Amniotic epithelial cell (primary cell): ENCODE results near the gene ARNT2.

Experiments used
- DNase-seq: peaks from one replicate; pipeline ENCODE4 v3.0.0-alpha.2; 2010; ENCODE audit warnings: low read depth

ARNT2 gene

DNA sequence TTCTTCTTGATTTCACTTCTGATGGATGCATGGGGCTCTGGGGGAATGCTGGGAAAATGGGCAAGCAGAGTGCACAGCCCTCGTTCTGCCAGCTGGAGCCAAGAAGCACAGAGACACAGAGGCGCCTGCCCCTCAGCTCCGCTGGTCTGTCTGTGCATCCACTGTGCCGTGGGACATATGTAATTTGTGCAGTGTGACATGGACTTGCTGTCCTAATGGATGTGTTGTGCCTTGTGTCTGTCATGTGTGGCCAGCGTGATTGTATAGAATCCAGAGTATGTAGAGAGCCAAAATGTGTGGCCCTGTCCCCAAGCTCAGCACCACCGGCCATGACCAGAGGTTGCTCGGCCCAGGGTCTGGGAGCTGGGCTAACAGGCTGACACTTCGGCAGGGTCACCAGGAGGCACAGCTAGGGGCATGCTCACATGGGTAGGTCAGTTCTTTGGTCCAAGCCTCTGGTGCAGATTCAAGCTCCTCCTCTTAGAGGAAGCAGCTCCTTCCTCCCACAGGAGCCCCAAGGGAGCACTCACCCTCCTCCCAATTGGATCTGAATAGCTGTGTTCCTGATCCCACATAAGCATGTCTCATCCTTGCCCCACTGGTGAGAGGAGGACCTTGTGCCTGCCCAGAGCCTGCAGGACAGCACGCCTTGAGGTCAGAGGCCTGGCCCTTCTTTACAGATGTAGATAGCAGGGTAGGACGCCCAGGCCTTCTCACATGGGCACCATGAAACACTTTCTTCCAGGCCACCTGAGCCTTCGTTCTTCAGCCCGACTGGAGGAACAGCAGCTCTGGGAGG, 190.1 kb downstream of the ARNT2 start:
- no peak for DNase-seq

DNA sequence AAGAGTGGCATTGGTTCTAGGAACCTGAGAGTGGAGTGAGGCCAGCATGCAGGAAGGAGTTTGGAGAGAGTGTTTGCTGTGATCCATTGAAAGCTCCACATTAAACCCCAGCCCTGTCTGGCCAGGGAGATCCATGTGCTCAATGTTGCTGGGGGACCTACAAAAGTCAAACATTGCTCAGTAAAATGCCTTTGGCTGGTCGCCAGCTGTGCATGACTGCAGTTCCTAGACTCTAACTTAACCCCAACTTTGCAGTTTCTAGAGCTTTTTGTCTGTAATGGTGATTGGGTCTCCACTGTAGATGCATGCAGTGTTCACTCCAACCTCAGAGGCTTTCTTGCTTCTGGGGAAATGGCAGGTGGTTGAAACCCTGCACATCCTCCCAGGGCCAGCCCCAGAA, 191.2 kb downstream of the ARNT2 start:
- DNase-seq = no peak

DNA sequence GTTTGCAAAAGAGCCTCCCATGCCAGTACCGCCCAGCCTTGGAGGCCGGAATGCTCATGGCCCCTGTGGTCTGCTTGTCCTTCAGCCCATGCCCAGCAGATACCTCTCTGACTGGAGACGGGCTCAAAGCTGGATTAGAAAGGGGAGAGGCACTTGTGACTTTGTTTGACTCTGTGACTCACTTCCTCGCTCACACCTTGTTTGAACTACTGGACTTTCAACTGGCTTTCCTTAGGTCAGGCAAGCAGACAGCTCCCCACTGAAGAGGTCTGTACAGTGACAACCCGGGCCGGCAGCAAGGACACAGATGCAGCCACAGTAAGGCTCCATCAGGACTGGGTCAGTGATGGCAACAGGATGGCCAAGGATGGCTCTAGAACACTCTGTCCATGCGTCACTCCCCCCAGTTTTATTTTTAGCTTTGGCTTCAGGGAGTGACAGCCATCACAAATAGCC, 192.4 kb downstream of the ARNT2 start:
- no peak for DNase-seq

DNA sequence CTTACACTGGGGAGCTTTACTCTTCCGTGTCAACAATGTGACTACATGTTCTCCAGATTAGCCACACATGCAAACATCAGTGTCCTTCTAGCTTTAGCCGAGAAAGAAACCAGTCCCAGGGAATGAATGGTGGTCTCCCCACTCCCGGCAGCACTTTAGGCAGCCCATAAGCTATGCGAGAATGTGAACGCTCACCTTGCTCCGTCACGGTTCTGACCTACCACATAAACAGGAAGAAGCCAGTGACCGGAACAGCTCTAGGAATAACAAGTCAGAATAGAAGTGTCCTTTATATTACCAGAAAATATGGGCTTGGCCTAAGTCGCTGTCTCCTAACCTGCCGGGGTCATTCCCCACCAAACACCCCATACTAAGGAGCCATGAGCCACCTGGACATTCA, 192.9 kb downstream of the ARNT2 start:
- no peak for DNase-seq

DNA sequence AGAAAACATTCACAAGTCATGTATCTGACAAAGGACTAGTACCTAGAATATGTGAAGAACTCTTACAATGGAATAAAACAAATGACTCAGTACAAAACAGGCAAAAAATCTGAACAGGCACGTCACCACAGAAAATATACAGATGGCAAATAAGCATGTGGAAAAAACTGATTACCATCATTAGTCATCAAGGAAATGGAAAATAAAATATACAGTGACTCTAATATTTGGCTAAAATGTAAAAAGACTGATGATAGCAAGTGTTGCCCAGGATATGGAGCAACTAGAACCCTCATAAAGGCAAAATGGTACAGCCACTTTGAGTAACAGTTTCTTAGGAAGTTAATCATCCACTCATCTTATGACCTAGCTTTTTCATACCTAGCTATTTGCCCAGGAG, 195.2 kb downstream of the ARNT2 start:
- peak; percentile 71 for DNase-seq

DNA sequence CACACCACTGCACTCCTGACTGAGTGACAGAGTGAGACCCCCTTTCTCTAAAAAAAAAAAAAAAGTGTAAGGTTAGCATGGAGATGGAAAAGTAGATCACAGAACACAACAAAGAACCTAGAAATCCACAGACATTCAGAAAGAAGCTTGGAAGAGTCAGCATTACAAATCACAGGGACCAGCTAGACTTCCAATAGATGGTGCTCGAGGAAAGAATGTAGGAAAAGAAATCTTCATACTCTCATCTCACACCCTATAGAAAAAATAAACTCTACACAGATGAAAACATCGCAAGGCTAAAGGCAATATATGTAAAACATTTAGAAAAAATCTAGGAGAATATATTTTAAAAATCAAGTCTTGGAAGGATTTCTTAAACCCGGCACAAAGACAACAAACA, 196.4 kb downstream of the ARNT2 start:
- DNase-seq = no peak

DNA sequence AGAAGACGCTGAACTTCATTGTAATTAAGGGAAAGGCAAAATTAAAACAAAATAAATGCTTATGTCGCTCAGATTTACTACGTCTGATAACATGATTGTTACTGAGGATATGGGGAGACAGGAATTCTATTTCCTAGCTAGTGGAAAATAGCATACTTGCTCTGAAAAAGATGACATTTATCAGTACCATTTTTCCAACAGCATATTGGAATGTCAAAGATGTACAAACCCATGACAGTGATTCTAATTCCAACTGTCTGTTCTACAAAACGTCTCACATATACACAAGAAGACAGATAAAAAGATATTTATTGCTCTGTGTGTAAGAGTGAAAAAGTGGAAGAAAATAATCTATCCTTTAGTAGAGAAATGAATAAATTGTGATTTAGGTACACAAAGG, 197.1 kb downstream of the ARNT2 start:
- DNase-seq = no peak

DNA sequence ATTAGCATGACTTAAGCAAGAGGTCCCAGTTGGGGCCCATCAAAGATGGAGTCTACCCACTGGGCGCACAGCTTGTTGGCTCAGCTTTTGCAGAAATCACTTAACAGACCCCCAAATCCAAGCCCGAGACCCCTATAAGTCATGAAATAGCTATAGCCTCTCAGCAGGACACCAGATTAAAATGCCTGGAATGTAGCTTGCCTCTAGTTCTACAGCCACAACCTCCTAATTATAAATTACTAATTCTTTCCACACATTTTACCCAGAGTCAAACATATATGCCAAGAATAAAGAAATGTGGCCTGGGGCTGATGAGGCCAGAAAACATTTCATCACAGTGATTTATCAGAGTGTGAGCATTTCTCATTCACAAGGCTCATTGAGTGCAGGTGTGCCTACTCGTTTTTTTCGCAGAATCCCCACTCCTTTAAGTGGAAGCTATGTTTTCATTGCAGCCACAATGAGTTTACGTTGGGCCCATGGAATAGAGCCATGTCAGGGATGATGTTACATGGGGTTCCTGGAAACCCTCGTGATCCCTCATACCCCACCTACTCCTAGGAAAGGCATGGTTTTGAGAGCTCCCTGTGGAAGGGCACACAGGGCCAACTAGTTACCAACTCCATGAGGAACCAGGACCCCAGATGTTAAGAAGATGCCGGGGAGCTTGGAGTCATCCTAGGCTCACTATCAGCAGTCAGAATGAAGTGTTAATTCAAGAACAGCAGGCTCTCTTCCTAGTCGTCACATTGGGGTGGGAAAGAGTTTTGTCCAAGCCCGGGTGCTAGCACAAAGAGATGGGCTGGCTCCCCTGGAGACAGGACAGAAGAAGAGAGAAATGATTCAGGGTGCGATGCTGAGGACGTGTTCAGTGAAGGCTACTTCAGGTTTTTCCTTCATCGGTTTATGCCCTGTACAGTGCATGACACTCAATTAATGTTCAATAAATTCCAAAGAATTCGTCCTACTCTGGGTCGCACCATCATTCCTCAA, 200.7 kb downstream of the ARNT2 start:
- DNase-seq = no peak

DNA sequence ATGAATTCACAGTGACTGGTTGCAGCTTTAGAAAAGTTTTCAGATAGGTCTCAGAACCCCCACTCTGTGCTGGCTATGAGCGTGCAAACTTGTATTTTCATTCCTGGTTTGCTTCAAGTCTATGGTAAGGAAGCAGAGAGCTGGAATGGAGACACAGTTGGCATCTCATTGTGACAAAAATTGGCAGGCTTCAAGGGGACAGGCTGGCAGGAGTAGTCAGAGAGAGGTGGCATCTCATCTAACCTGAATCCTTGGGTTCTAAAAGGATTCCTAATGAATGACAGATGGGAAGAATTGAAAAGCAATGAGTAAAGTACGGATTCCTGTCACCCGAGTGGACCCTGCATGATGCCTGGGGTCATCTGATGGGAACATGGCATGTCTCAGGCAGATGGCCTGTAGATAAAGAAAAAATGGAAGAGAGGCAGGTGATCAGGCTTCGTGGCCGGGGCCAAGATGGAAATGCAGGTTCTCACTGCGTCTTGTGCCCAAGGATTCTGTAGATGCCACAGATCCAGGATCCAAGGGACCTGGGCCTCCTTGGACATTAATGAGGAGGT, 201.5 kb downstream of the ARNT2 start:
- no peak for DNase-seq

DNA sequence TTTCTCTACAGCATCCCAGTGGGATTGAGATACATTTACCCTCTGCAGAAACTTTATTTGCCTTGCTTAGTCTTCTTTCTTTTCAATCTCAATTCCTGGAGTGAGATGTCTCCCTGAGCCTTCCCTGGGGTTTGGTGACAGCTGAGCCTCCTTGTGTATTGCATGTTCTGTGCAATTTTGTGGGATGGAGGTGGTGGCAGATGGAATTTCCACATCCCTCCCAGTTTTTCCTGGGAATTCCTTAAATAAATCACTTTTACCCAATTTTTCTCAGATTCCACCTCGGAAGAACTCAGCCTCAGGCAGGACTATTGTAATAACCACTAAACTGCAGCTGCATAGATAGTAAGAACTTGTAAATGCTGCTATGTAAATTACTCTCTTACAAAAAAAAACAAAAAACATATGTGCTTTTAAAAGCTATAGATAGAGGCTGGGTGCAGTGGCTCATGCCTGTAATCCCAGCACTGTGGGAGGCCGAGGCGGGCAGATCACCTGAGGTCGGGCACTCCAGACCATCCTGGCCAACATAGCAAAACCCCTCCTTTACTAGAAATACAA, 202.4 kb downstream of the ARNT2 start:
- DNase-seq = no peak

DNA sequence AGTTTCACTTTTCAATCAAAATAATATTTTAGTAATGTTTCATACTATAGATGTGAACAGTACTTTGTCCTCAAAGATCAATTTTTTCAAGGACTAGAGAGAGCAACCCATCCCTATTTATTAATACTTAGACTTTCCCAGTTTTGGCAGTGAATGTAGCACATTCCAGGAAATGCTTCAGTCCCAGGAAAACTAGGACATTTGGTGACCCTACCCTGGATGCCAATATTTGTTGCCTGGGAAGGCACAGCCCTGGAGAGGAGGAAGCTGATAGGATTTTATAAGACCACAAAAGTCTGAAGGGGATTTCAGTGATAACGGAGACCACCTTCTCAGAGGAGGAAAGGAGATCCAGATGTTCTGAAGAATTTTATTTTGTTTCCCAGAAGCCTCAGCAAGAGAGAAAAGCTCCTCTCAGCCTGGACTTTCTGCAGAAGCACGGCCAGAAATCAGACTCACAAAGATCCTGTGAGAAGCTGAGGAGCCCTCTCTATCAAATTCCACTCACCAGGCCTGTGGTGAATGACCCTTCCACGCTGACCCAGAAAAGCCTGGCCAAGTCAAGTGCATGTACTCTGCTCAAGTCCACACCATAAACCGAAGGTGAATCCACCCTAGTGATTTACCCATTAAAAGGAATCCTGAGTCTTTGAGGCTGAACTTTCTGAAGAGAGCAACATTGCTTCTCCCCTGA, 203.3 kb downstream of the ARNT2 start:
- no peak for DNase-seq

DNA sequence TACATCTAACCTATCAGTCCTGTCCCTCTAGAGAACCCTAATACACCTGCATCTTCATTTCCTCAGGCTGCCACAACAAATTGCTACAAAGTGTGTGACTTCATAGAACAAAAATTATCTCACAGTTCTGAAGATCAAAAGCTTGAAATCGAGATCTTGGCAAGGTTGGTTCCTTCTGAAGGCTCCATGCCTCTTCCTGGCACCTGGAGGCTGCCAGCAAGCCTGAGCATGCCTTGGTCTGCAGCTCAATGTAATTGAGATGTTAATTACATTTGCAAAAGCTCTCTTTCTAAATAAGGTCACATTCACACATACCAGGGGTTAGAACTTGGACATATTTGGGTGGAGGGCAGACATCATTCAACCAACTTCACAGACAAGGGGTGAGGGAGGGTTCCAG, 204.5 kb downstream of the ARNT2 start:
- DNase-seq = no peak

DNA sequence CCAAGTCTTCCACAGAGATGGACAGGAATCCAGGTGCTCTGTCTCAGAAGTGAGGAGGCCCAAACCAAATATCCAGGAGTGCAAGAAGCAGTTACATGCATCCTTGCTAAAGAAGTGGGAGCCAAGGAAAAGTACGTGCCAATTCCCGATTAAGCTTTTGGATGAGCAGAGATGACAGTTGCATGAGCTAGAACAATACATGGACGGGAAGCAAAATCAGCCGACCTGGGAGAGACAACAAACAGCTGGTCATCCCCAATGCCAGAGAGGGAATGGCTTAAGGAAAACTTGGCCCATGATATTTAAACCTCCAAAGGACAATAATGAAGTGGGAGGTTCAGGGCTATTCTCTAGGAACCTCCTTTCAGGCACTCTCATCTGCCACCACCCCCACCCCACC, 204.9 kb downstream of the ARNT2 start:
- DNase-seq = no peak

DNA sequence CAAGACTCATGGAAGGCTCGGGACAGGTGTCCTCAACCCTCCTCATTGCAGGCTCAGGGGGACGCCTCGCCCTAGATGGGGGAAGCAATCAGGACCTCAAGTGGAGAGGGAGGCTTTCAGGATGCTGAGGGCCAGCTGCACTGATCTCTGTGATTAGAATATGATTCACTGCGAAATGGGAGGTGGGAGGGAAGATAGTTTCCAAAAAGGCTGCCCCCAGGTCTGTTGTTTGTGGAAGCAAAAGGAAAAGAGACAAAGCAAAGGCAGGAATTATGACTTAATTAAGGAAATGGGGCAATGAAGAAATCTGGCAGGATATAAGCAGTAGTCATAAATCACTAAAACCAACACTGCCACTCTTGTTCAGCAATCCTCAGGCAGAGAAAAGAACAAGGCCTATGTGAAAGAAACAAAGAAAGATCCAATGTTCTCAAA, 205.3 kb downstream of the ARNT2 start:
- peak; percentile 77 for DNase-seq

DNA sequence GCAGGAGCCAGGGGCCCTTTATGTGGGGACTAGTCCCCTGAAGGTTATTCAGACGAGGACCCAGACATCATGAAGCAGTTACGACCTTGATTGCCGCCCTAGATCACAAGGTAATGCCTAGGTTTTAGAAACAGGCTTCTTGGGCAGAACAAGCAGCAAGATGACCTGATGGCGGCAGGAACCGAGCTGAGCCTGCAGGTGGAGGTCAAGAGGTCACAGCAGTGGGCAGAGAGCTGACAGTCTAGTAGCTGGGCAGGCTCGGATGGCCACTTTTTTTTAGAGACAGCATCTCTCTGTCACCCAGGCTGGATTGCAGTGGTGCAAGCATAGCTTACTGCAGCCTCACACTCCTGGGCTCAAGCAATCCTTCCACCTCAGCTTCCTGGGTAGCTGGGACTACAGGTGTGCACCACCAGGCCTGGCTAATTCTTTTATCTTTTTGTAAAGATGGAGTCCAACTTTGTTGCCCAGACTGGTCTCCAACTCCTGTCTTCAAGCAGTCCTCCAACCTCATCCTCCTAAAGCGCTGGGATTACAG, 207.4 kb downstream of the ARNT2 start:
- no peak for DNase-seq

DNA sequence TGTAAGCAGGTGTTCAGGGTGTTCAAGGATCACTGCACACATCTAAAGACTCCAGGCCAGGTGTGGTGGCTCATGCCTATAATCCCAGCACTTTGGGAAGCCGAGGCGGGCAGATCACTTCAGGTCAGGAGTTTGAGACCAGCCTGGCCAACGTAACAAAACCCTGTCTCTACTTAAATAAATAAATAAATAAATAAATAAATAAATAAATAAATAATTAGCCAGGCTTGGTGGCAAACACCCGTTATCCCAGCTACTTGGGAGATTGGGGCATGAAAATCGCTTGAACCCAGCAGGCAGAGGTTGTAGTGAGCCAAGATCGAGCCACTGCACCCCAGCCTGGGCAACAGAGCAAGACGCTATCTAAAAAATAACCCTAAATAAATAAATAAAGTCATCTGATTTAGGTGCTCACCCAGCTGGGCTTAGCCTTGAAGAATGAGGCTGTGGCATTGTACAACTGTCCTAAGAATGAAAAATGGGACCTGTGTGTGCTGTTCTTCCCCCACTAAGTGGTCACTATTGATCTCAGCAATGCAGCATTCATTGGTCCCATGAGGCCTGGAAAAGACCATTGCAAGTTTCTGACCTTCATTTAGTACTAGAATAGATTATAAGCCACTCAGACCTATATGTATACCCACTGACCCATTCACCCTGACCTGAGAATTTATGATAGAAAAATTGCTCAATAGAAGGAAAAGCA, 208.1 kb downstream of the ARNT2 start:
- no peak for DNase-seq

DNA sequence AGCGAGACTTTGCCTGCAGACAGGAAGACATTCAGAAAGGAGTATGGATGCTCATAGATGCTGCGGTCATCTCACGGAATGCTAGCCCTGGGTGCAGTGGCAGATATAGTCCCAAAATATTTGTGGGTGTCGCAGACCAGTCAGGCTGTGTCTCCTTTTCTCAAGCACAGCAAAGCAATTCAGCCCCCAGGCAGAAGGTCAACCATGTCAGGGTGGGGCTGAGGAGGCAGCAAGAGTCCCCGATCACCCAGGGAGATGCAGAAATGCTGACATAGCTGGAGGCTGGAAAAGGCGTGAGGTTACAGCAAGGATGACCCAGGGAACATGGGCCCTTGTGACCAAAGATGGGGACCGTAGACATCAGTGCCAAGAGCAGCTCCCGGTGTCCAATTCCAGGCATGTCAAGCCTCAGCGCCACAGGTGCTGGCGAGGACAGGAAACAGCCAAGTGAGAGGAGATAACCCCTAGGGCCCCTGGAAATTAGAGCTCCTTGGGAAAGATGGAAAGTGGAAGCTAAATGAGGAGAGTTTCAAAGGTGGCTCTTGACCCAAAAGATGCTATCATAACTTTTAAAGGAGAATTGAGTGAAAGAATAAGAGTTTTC, 209.7 kb downstream of the ARNT2 start:
- DNase-seq = no peak

DNA sequence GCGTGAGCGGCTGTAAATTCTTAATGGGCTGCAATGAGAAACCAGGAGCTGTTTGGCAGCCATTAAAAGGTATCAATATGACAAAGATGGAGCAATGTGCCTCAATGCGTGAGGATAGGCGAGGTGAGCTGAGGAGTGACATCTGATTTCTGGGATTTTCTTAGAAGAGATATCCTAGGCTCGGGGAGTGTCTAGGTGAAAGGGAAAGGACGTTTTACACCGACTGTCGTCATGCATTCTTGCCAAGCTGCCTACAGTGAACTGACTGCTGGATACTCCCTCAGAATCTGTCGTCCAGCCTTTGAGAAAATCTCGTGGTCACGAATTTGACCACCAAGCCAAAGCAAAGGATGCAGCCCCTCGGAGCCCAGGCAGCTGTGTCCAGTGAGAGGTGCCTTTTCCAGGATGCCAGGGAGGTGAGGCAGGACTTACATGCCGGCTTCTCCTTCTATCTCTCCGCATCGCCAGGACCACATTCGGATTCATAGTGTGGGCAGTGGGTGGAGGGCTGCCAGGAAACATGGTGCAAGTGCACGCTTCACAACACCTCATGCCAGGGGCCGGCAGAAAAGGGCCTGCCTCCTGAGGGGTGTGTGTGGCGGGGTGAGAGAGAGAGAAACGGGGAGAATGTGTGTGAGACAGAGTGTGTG, 210.7 kb downstream of the ARNT2 start:
- DNase-seq = no peak

DNA sequence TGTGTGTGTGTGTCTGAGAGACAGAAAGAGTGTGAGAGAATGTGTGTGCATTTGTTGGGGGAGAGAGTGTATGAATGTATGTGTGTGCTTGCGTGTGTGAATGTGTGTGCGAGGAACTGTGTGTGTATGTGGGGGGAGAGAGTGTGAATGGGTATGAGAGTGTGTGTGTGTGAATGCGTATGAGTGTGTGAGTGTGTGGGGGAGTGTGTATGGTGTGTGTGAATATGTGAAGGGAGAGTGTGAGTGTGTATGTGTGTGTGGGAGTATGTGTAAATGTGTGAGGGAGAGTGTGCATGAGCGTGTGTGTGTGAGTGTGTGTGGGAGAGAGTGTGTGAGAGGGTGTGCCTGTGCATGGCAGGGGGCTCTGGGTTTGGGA, 211.2 kb downstream of the ARNT2 start:
- DNase-seq = no peak
